ENCODE data around the gene RFNG. TPM values are rescaled to one million over a fixed set of nuclear protein-coding genes. Genes with fewer than 3 reads are reported as not detected.

RFNG gene
- total and polyA plus RNA-seq, 7 experiments from 2014 or later, result 4.2 to 45.5 (median 28.1) TPM

GRCh38 chr17:82049521-82049971 lies 2.1 kb downstream of the RFNG start:
- H3K4me1 Mint-ChIP-seq, result peaks cover 5 to 28% (median 13%) of the 10 kb centered on the region in 7 donors
- H3K4me3 Mint-ChIP-seq, result peak overlapping the region in 2 of 10 donors; percentile 85 to 92
- POLR2A ChIA-PET, result interaction anchor here (7.7 kb wide), 1 partner anchor 16 kb away, joined by 54 read pairs; the partner anchor contains the start of gene DUS1L

GRCh38 chr17:82049106-82049505 lies 2.5 kb downstream of the RFNG start:
- DNase-seq (no peak), ATAC-seq (no peak)
- H3K27ac ChIP-seq (ENCODE audit: low read depth, low read length), result no peak overlapping the region
- H3K4me3 ChIP-seq (ENCODE audit: low read length), result no peak overlapping the region
- no peaks in the 10 kb centered on the region for H3K9me3 ChIP-seq (ENCODE audit: control insufficient read depth in 2 of 3, low read length in 3 of 3)
- no peaks in the 10 kb centered on the region for H3K9me3 Mint-ChIP-seq
- intact Hi-C loops (cut with micrococcal nuclease), result no loop called here
- peak overlapping the region in 1 of 9 donors; percentile 22 for H3K27ac Mint-ChIP-seq
- ChIA-PET CTCF (no interaction called here), POLR2A (interaction anchor here (0.7 to 7.7 kb wide), 2 partner anchors 16 to 72 kb away, joined by 4 to 54 read pairs; partner anchors contain the start of gene DUS1L)
- peaks cover 18 to 30% of the 10 kb centered on the region in 2 donors for H3K4me1 ChIP-seq (ENCODE audit: control insufficient read depth in 2 of 2, insufficient read depth in 2 of 2, low read length in 2 of 2)
- H3K36me3 ChIP-seq (ENCODE audit: control insufficient read depth in 2 of 3, insufficient read depth in 3 of 3, low read length in 3 of 3), result peaks cover 0 to 45% (median 0%) of the 10 kb centered on the region in 3 experiments
- H3K4me1 Mint-ChIP-seq, result peaks cover 5 to 28% (median 13%) of the 10 kb centered on the region in 7 donors
- no peaks in the 10 kb centered on the region for H3K27me3 ChIP-seq (ENCODE audit: control insufficient read depth in 2 of 2, insufficient read depth in 2 of 2, low read length in 2 of 2)
- peaks cover 0 to 9% (median 2%) of the 10 kb centered on the region in 5 donors for H3K36me3 Mint-ChIP-seq
- peak overlapping the region in 4 of 10 donors; percentile 9 to 92 (median 44) for H3K4me3 Mint-ChIP-seq
- H3K27me3 Mint-ChIP-seq, result no peaks in the 10 kb centered on the region

More at GRCh38 chr17:82049521-82049971, 2.1 kb downstream of the RFNG start:
- peaks cover 18 to 31% of the 10 kb centered on the region in 2 donors for H3K4me1 ChIP-seq (ENCODE audit: control insufficient read depth in 2 of 2, insufficient read depth in 2 of 2, low read length in 2 of 2)
- CTCF ChIA-PET, result no interaction called here
- ATAC-seq (no peak), DNase-seq (no peak)
- H3K4me3 ChIP-seq (ENCODE audit: low read length), result no peak overlapping the region
- Mint-ChIP-seq H3K9me3 (no peaks in the 10 kb centered on the region), H3K27ac (peak overlapping the region in 1 of 9 donors; percentile 62), H3K27me3 (no peaks in the 10 kb centered on the region), H3K36me3 (peaks cover 0 to 9% (median 2%) of the 10 kb centered on the region in 5 donors)
- H3K36me3 ChIP-seq (ENCODE audit: control insufficient read depth in 2 of 3, insufficient read depth in 3 of 3, low read length in 3 of 3), result peaks cover 0 to 49% (median 3%) of the 10 kb centered on the region in 3 experiments
- no peaks in the 10 kb centered on the region for H3K9me3 ChIP-seq (ENCODE audit: control insufficient read depth in 2 of 3, low read length in 3 of 3)
- no peak overlapping the region for H3K27ac ChIP-seq (ENCODE audit: low read depth, low read length)
- intact Hi-C loops (cut with micrococcal nuclease), result no loop called here
- no peaks in the 10 kb centered on the region for H3K27me3 ChIP-seq (ENCODE audit: control insufficient read depth in 2 of 2, insufficient read depth in 2 of 2, low read length in 2 of 2)

- Mint-ChIP-seq H3K36me3 (peaks cover 0 to 9% (median 2%) of the 10 kb centered on the region in 5 donors), H3K9me3 (no peaks in the 10 kb centered on the region), H3K27ac (no peak overlapping the region), H3K4me3 (peak overlapping the region in 3 of 10 donors; percentile 28 to 68 (median 31)), H3K27me3 (no peaks in the 10 kb centered on the region), H3K4me1 (peaks cover 5 to 24% (median 13%) of the 10 kb centered on the region in 7 donors)
- Histone ChIP-seq H3K36me3 (ENCODE audit: control insufficient read depth in 2 of 3, insufficient read depth in 3 of 3, low read length in 3 of 3) (peaks cover 0 to 40% (median 0%) of the 10 kb centered on the region in 3 experiments), H3K27ac (ENCODE audit: low read depth, low read length) (no peak overlapping the region), H3K9me3 (ENCODE audit: control insufficient read depth in 2 of 3, low read length in 3 of 3) (no peaks in the 10 kb centered on the region), H3K27me3 (ENCODE audit: control insufficient read depth in 2 of 2, insufficient read depth in 2 of 2, low read length in 2 of 2) (no peaks in the 10 kb centered on the region), H3K4me1 (ENCODE audit: control insufficient read depth in 2 of 2, insufficient read depth in 2 of 2, low read length in 2 of 2) (peaks cover 18 to 24% of the 10 kb centered on the region in 2 donors), H3K4me3 (ENCODE audit: low read length) (no peak overlapping the region)
- no peak for DNase-seq
- no peak for ATAC-seq
- ChIA-PET POLR2A (interaction anchor here (0.7 to 7.7 kb wide), 2 partner anchors 17 to 73 kb away, joined by 4 to 54 read pairs; partner anchors contain the start of gene DUS1L), CTCF (no interaction called here)
- intact Hi-C loops (cut with micrococcal nuclease), result no loop called here
Observed at GRCh38 chr17:82048571-82048971, 3.0 kb downstream of the RFNG start.

- Mint-ChIP-seq H3K27me3 (no peaks in the 10 kb centered on the region), H3K36me3 (peaks cover 0 to 9% (median 2%) of the 10 kb centered on the region in 5 donors), H3K4me1 (peaks cover 5 to 19% (median 13%) of the 10 kb centered on the region in 7 donors), H3K27ac (peak overlapping the region in 1 of 9 donors; percentile 48), H3K9me3 (no peaks in the 10 kb centered on the region), H3K4me3 (peak overlapping the region in 2 of 10 donors; percentile 31 to 47)
- Histone ChIP-seq H3K4me1 (ENCODE audit: control insufficient read depth in 2 of 2, insufficient read depth in 2 of 2, low read length in 2 of 2) (peaks cover 14 to 19% of the 10 kb centered on the region in 2 donors), H3K9me3 (ENCODE audit: control insufficient read depth in 2 of 3, low read length in 3 of 3) (no peaks in the 10 kb centered on the region), H3K27ac (ENCODE audit: low read depth, low read length) (no peak overlapping the region), H3K4me3 (ENCODE audit: low read length) (no peak overlapping the region), H3K27me3 (ENCODE audit: control insufficient read depth in 2 of 2, insufficient read depth in 2 of 2, low read length in 2 of 2) (no peaks in the 10 kb centered on the region), H3K36me3 (ENCODE audit: control insufficient read depth in 2 of 3, insufficient read depth in 3 of 3, low read length in 3 of 3) (peaks cover 0 to 40% (median 0%) of the 10 kb centered on the region in 3 experiments)
- intact Hi-C loops (cut with micrococcal nuclease), result no loop called here
- no peak for ATAC-seq
- DNase-seq, result no peak
- POLR2A ChIA-PET, result interaction anchor here (0.7 kb wide), 1 partner anchor 10 kb away, joined by 5 read pairs; the partner anchor contains the start of gene DCXR
- CTCF ChIA-PET, result no interaction called here
Observed at GRCh38 chr17:82047914-82048570, 3.6 kb downstream of the RFNG start.

GRCh38 chr17:82047379-82047778 lies 4.2 kb downstream of the RFNG start:
- no peak overlapping the region for H3K27ac ChIP-seq (ENCODE audit: low read depth, low read length)
- ChIA-PET CTCF (no interaction called here), POLR2A (interaction anchor here (0.7 kb wide), 1 partner anchor 9 kb away, joined by 5 read pairs; the partner anchor contains the start of gene DCXR)
- H3K9me3 ChIP-seq (ENCODE audit: control insufficient read depth in 2 of 3, low read length in 3 of 3), result no peaks in the 10 kb centered on the region
- DNase-seq, result no peak
- peaks cover 5 to 13% (median 11%) of the 10 kb centered on the region in 7 donors for H3K4me1 Mint-ChIP-seq
- peaks cover 0 to 9% (median 2%) of the 10 kb centered on the region in 5 donors for H3K36me3 Mint-ChIP-seq
- H3K4me3 Mint-ChIP-seq, result peak overlapping the region in 3 of 10 donors; percentile 9 to 47 (median 38)
- no peak overlapping the region for H3K4me3 ChIP-seq (ENCODE audit: low read length)
- peaks cover 0 to 40% (median 0%) of the 10 kb centered on the region in 3 experiments for H3K36me3 ChIP-seq (ENCODE audit: control insufficient read depth in 2 of 3, insufficient read depth in 3 of 3, low read length in 3 of 3)
- H3K27ac Mint-ChIP-seq, result peak overlapping the region in 1 of 9 donors; percentile 48
- H3K27me3 Mint-ChIP-seq, result no peaks in the 10 kb centered on the region
- intact Hi-C loops (cut with micrococcal nuclease), result no loop called here
- no peak for ATAC-seq
- no peaks in the 10 kb centered on the region for H3K27me3 ChIP-seq (ENCODE audit: control insufficient read depth in 2 of 2, insufficient read depth in 2 of 2, low read length in 2 of 2)
- H3K9me3 Mint-ChIP-seq, result no peaks in the 10 kb centered on the region
- peaks cover 7 to 12% of the 10 kb centered on the region in 2 donors for H3K4me1 ChIP-seq (ENCODE audit: control insufficient read depth in 2 of 2, insufficient read depth in 2 of 2, low read length in 2 of 2)

- H3K27ac Mint-ChIP-seq, result peak overlapping the region in 2 of 9 donors; percentile 33 to 34
- peaks cover 5 to 10% of the 10 kb centered on the region in 2 donors for H3K4me1 ChIP-seq (ENCODE audit: control insufficient read depth in 2 of 2, insufficient read depth in 2 of 2, low read length in 2 of 2)
- no peaks in the 10 kb centered on the region for H3K9me3 ChIP-seq (ENCODE audit: control insufficient read depth in 2 of 3, low read length in 3 of 3)
- H3K9me3 Mint-ChIP-seq, result no peaks in the 10 kb centered on the region
- H3K27me3 ChIP-seq (ENCODE audit: control insufficient read depth in 2 of 2, insufficient read depth in 2 of 2, low read length in 2 of 2), result no peaks in the 10 kb centered on the region
- DNase-seq (no peak), ATAC-seq (no peak)
- H3K27ac ChIP-seq (ENCODE audit: low read depth, low read length), result no peak overlapping the region
- H3K4me1 Mint-ChIP-seq, result peaks cover 5 to 13% (median 11%) of the 10 kb centered on the region in 7 donors
- intact Hi-C loops (cut with micrococcal nuclease), result no loop called here
- peaks cover 0 to 40% (median 0%) of the 10 kb centered on the region in 3 experiments for H3K36me3 ChIP-seq (ENCODE audit: control insufficient read depth in 2 of 3, insufficient read depth in 3 of 3, low read length in 3 of 3)
- H3K4me3 ChIP-seq (ENCODE audit: low read length), result no peak overlapping the region
- POLR2A ChIA-PET, result no interaction called here
- H3K36me3 Mint-ChIP-seq, result peaks cover 0 to 9% (median 2%) of the 10 kb centered on the region in 5 donors
- H3K27me3 Mint-ChIP-seq, result no peaks in the 10 kb centered on the region
- H3K4me3 Mint-ChIP-seq, result peak overlapping the region in 1 of 10 donors; percentile 29
- CTCF ChIA-PET, result no interaction called here
Observed at GRCh38 chr17:82046903-82047302, 4.7 kb downstream of the RFNG start.
